Glutamatergic neuron (in vitro differentiated cells): Measurements from ENCODE around the gene CYTH2. TPM values are rescaled to one million over a fixed set of nuclear protein-coding genes. Genes with fewer than 3 reads are reported as not detected.
"Not testable (repeated sequence)": the region's sequence is repeated elsewhere in the genome, so short reads cannot be mapped to it uniquely, and the experiment has no call there.

Experiments used
- DNase-seq: peaks from one replicate; pipeline ENCODE4 v3.0.0; 2022
- H3K27ac Mint-ChIP-seq: one replicate; pipeline ENCODE4 v1.8.0; 2020; ENCODE audit warnings: mild to moderate bottlenecking, mixed read lengths, inconsistent platforms; ENCODE audit not compliant: unreplicated experiment
- H3K27me3 Mint-ChIP-seq: one replicate; pipeline ENCODE4 v1.8.0; 2020; ENCODE audit warnings: mild to moderate bottlenecking, moderate library complexity, mixed read lengths, inconsistent platforms; ENCODE audit not compliant: unreplicated experiment
- H3K36me3 Mint-ChIP-seq: one replicate; pipeline ENCODE4 v1.8.0; 2020; ENCODE audit warnings: mild to moderate bottlenecking, mixed read lengths, inconsistent platforms; ENCODE audit not compliant: unreplicated experiment
- H3K4me1 Mint-ChIP-seq: one replicate; pipeline ENCODE4 v1.8.0; 2020; ENCODE audit warnings: mild to moderate bottlenecking, low read depth, mixed read lengths, inconsistent platforms; ENCODE audit not compliant: unreplicated experiment
- H3K4me3 Mint-ChIP-seq: one replicate; pipeline ENCODE4 v1.8.0; 2020; ENCODE audit warnings: mild to moderate bottlenecking, mixed read lengths, inconsistent platforms; ENCODE audit not compliant: unreplicated experiment
- H3K9me3 Mint-ChIP-seq: one replicate; pipeline ENCODE4 v1.8.0; 2020; ENCODE audit warnings: mild to moderate bottlenecking, moderate library complexity, mixed read lengths, inconsistent platforms; ENCODE audit not compliant: unreplicated experiment
- total RNA-seq: library from RNA; stranded (reverse); fragmentation: NEBNext Ultra II Directional; extraction: Animal tissue kit (Norgen Biotek cat#: 25700); gene quantifications from one replicate; pipeline ENCODE4 v1.2.1, GENCODE V29; 2021; ENCODE audit not compliant: unreplicated experiment
- TF ChIP-seq, protein P1 (sequence below): fragments of 200-600 bp; sonication (generic); IDR thresholded peaks from one replicate; pipeline ENCODE4 v1.5.0; 2021; ENCODE audit not compliant: partially characterized antibody, unreplicated experiment

The CYTH2 gene
- total RNA-seq, 1 donor from 2014 or later, result 233 TPM

DNA sequence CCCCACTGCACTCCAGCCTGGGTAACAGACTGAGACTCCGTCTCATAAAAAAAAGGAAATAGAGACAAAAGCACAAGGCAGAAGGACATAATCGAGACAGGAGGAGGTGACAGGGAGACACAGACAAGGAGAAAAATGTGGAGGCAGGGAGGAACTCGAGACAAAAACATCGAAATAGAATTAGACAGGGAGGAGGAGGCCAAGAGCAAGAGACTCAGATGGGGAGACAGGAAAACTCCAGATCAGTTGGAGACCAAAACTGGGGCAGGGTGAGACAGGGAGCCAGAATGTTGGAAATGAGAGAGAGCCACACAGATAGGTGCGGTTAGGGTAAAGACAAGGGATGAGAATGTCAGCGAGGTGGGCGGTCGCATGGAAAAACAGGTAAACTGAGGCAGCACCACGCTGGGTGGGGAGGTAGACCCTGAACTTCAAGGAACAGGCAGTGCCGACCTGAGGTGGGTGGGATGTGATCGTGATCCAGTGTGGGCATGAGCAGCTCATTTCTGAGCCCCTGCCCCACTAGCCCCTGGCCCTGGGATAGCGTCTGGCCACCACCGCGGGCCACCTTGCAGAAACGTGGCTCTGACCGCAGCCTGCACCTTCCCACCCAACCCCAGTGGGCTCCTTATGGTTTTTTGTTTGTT lies 15.2 kb downstream of the CYTH2 start:
- Mint-ChIP-seq H3K27ac (peak overlapping the region; percentile 81), H3K9me3 (peaks cover 35% of the 10 kb centered on the region)

DNA sequence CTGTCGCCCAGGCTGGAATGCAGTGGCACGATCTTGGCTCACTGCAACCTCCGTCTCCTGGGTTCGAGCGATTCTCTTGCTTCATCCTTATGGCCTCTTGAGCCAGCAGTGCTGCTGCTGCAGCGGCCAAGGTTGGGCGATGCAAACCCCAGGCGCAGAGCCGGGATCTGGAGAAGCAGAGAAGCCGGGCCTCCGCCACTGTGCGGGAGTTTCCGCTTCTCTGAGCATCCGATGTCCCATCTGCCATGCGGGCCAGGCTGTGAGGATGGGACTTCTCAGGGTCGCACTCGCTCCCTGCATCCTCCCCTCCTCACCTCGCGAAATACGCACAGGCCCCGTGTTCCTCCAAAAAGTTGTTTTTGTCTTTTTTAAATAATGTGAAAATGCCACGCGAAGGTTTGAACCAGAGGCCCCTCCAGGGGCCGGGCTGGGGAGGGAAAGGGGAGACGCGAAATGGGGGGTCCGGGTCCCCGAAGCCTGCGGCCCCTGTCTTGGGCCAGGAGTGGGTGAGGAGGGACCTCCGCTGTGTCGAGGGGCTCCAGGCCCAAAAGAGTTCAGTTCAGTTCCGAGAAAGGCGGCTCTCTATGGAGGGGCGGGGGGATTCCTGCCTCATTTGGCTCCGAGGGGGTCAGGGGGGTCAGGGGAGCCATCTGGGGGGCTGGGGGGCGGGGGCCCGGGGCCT lies 15.9 kb downstream of the CYTH2 start:
- peak; percentile 68 for DNase-seq
- peak overlapping the region; percentile 62 for H3K27ac Mint-ChIP-seq

More for the DNA sequence above, 15.2 kb downstream of the CYTH2 start:
- DNase-seq, result no peak
- Mint-ChIP-seq H3K36me3 (peaks cover 9% of the 10 kb centered on the region), H3K4me3 (peak overlapping the region; percentile 51), H3K27me3 (peaks cover 28% of the 10 kb centered on the region), H3K4me1 (peaks cover 26% of the 10 kb centered on the region)
- TF ChIP-seq, protein P1, sequence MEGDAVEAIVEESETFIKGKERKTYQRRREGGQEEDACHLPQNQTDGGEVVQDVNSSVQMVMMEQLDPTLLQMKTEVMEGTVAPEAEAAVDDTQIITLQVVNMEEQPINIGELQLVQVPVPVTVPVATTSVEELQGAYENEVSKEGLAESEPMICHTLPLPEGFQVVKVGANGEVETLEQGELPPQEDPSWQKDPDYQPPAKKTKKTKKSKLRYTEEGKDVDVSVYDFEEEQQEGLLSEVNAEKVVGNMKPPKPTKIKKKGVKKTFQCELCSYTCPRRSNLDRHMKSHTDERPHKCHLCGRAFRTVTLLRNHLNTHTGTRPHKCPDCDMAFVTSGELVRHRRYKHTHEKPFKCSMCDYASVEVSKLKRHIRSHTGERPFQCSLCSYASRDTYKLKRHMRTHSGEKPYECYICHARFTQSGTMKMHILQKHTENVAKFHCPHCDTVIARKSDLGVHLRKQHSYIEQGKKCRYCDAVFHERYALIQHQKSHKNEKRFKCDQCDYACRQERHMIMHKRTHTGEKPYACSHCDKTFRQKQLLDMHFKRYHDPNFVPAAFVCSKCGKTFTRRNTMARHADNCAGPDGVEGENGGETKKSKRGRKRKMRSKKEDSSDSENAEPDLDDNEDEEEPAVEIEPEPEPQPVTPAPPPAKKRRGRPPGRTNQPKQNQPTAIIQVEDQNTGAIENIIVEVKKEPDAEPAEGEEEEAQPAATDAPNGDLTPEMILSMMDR, result no peak

DNA sequence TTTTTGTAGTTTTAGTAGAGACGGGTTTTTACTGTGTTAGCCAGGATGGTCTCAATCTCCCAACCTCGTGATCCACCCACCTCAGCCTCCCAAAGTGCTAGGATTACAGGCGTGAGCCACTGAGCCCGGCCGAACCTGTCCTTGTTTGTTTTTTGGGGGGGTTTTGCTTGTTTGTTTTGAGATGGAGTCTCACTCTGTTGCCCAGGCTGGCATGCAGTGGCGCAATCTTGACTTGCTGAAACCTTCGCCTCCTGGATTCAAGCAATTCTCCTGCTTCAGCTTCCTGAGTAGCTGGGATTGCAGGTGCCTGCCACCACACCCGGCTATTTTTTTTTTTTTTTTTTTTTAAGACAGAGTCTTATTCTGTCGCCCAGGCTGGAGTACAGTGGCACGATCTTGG lies 17.5 kb downstream of the CYTH2 start:
- peaks cover 25% of the 10 kb centered on the region for H3K4me1 Mint-ChIP-seq
- H3K27me3 Mint-ChIP-seq, result peaks cover 21% of the 10 kb centered on the region
- peak overlapping the region; percentile 2 for H3K27ac Mint-ChIP-seq
- H3K9me3 Mint-ChIP-seq, result peaks cover 23% of the 10 kb centered on the region
- peak overlapping the region; percentile 0 for H3K4me3 Mint-ChIP-seq
- not testable (repeated sequence) for H3K36me3 Mint-ChIP-seq, DNase-seq

More for the DNA sequence above, 15.9 kb downstream of the CYTH2 start:
- Mint-ChIP-seq H3K4me1 (peaks cover 23% of the 10 kb centered on the region), H3K36me3 (peaks cover 6% of the 10 kb centered on the region), H3K9me3 (peaks cover 30% of the 10 kb centered on the region), H3K4me3 (no peak overlapping the region), H3K27me3 (peaks cover 24% of the 10 kb centered on the region)
- TF ChIP-seq, protein P1, result no peak

DNA sequence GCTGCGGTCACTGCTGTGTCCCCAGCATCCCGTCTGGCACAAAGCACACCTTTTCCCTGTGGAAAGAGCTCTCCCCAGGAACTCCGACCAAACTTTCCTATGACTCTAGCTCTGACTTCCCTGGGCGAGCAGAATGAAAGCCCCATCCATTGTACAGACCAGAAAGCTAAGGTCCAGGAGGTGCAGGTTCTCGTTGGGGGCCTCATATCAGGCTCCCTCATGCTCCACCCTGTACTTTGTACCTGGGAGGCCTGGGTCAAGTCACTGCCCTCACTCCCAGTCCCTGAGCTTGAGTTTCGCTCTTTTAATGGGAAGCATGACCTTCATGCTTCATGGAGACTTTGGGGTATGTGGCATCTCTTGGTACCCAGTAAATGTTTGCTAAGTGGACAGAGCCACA lies 18.4 kb downstream of the CYTH2 start:
- TF ChIP-seq, protein P1, result no peak
- DNase-seq, result no peak
- Mint-ChIP-seq H3K36me3 (peaks cover 6% of the 10 kb centered on the region), H3K9me3 (peaks cover 17% of the 10 kb centered on the region), H3K4me3 (no peak overlapping the region), H3K27me3 (peaks cover 25% of the 10 kb centered on the region), H3K27ac (no peak overlapping the region), H3K4me1 (peaks cover 22% of the 10 kb centered on the region)

DNA sequence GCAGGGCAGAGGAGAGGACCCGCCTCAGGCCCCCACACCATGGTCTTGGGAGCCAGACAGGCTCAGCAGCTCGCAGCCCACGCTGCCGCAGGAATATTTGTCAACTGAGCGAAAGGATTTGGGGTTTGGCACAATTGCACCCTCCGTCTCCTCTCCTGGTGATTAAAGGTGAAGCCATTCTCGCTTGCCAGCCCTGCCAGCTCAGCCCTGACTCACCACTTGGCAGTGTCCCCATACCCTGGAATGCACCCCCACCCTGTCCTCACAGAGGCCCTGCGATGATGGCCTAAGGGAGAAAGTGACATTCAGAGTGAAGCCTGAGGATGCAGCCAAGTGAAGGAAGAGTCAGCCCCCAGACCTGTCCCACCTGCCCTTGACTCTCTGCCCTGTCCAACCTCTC lies 18.8 kb downstream of the CYTH2 start:
- Mint-ChIP-seq H3K4me3 (peak overlapping the region; percentile 12), H3K27me3 (peaks cover 29% of the 10 kb centered on the region), H3K27ac (no peak overlapping the region), H3K4me1 (peaks cover 23% of the 10 kb centered on the region), H3K36me3 (peaks cover 6% of the 10 kb centered on the region), H3K9me3 (peaks cover 17% of the 10 kb centered on the region)
- DNase-seq, result no peak
- TF ChIP-seq, protein P1, result no peak

DNA sequence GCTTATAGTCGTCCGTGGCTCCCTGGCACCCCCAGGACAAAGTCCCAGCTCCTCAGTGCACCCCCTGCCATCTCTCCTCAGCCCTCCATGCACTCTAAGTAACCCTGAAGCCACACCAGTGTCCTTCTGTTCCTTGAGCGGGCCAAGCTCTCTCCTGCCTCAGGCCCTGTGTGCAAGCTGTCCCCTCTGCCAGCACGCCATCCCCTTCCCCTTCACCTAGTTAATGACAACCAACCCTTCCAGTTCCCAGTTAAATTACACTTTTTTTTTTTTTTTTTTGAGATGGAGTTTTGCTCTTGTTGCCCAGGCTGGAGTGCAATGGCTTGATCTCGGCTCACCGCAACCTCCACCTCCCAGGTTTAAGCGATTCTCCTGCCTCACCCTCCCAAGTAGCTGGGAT lies 19.3 kb downstream of the CYTH2 start:
- Mint-ChIP-seq H3K9me3 (peaks cover 16% of the 10 kb centered on the region), H3K27me3 (peaks cover 28% of the 10 kb centered on the region), H3K4me1 (peaks cover 22% of the 10 kb centered on the region), H3K4me3 (peak overlapping the region; percentile 12)
- DNase-seq, H3K27ac Mint-ChIP-seq, H3K36me3 Mint-ChIP-seq: not testable (repeated sequence)
